Ishikawa (cell line): ENCODE measurements around the gene PLP2.

Experiments used
- CEBPB ChIP-seq: IDR thresholded peaks from 2 replicates; pipeline ENCODE4 v1.6.1; 2012
- EGR1 ChIP-seq: IDR thresholded peaks from 2 replicates; pipeline ENCODE4 v1.6.1; 2012
- EP300 ChIP-seq: IDR thresholded peaks from 2 replicates; pipeline ENCODE4 v1.6.1; 2012; ENCODE audit warnings: borderline replicate concordance
- TAF1 ChIP-seq: IDR thresholded peaks from 2 replicates; pipeline ENCODE4 v1.6.1; 2012; ENCODE audit warnings: low read depth, mild to moderate bottlenecking
- TCF12 ChIP-seq: IDR thresholded peaks from 2 replicates; pipeline ENCODE4 v1.6.1; 2012; ENCODE audit warnings: low read depth
- ZBTB7A ChIP-seq: IDR thresholded peaks from 2 replicates; pipeline ENCODE4 v1.6.1; 2012; ENCODE audit warnings: low read depth
- TF ChIP-seq, protein P1 (sequence below): IDR thresholded peaks from 2 replicates; pipeline ENCODE4 v1.6.1; 2012
- TF ChIP-seq, protein P2 (sequence below): IDR thresholded peaks from 2 replicates; pipeline ENCODE4 v1.6.1; 2012

DNA sequence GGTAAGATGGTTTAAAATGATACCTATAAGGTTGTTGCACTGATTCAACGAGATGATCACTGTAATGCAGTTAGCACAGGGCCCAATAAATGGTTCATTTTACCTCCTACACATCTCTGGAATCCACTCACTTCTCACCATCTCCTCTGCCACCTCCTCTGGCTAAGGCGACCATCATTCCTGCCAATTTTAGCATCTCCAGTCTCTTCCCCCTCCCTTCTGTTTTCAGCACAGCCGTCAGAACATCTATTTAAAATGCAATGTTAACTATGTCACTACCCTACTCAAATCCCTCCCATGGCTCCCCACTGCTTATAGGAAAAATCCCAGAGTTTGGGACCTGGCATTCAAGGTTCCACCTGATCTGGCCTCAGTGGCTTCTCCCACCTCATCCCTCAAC is 31.8 kb downstream of the PLP2 start:
- TF ChIP-seq, protein P1, sequence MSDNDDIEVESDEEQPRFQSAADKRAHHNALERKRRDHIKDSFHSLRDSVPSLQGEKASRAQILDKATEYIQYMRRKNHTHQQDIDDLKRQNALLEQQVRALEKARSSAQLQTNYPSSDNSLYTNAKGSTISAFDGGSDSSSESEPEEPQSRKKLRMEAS = no peak
- TF ChIP-seq TAF1 (no peak), EP300 (no peak), ZBTB7A (no peak), EGR1 (no peak), CEBPB (no peak), TCF12 (no peak)
- TF ChIP-seq, protein P2, sequence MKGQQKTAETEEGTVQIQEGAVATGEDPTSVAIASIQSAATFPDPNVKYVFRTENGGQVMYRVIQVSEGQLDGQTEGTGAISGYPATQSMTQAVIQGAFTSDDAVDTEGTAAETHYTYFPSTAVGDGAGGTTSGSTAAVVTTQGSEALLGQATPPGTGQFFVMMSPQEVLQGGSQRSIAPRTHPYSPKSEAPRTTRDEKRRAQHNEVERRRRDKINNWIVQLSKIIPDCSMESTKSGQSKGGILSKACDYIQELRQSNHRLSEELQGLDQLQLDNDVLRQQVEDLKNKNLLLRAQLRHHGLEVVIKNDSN = no peak
